ENCODE results near the gene RGS19. TPM values are rescaled to one million over a fixed set of nuclear protein-coding genes. Genes with fewer than 3 reads are reported as not detected.

The RGS19 gene
- total RNA-seq, 4 donors from 2014 or later, result 7.4 to 14.4 (median 11.0) TPM

DNA sequence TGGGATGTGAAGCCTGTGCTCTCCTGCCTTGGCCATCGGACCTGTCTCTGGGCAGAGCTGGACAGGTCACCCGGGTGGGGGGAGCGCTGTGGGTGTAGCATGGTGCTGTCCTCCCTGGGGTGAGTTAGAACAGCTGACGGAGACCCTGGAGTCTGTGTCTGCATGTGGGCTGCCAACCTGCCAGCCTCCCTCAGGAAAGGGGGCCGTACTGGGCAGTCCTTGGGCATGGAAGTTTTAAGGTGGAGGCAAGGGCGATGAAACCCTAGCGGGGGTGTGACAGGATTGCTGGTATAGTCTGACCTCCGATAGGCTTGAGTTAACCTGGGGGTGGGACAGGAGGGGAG, 32.3 kb downstream of the RGS19 start:
- intact Hi-C loops (cut with DNase I), result no loop called here
- Histone ChIP-seq H3K4me1 (peaks cover 19 to 72% (median 33%) of the 10 kb centered on the region in 3 donors), H3K27ac (peak overlapping the region in 3 of 4 donors; percentile 34 to 81 (median 39)), H3K36me3 (no peaks in the 10 kb centered on the region), H3K4me3 (peak overlapping the region; percentile 23 to 63 (median 42)), H3K27me3 (peaks cover 7 to 89% (median 15%) of the 10 kb centered on the region in 4 donors), H3K9me3 (no peaks in the 10 kb centered on the region)
- DNase-seq, result no peak
- WGBS, 2 donors, result 60 to 70% methylated on average over 8 of the region's 8 CpGs
- no peak for TF ChIP-seq POLR2A (IDR thresholded peaks at IDR 0.05)
- TF ChIP-seq, protein P1, sequence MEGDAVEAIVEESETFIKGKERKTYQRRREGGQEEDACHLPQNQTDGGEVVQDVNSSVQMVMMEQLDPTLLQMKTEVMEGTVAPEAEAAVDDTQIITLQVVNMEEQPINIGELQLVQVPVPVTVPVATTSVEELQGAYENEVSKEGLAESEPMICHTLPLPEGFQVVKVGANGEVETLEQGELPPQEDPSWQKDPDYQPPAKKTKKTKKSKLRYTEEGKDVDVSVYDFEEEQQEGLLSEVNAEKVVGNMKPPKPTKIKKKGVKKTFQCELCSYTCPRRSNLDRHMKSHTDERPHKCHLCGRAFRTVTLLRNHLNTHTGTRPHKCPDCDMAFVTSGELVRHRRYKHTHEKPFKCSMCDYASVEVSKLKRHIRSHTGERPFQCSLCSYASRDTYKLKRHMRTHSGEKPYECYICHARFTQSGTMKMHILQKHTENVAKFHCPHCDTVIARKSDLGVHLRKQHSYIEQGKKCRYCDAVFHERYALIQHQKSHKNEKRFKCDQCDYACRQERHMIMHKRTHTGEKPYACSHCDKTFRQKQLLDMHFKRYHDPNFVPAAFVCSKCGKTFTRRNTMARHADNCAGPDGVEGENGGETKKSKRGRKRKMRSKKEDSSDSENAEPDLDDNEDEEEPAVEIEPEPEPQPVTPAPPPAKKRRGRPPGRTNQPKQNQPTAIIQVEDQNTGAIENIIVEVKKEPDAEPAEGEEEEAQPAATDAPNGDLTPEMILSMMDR (IDR thresholded peaks at IDR 0.05), result no peak

DNA sequence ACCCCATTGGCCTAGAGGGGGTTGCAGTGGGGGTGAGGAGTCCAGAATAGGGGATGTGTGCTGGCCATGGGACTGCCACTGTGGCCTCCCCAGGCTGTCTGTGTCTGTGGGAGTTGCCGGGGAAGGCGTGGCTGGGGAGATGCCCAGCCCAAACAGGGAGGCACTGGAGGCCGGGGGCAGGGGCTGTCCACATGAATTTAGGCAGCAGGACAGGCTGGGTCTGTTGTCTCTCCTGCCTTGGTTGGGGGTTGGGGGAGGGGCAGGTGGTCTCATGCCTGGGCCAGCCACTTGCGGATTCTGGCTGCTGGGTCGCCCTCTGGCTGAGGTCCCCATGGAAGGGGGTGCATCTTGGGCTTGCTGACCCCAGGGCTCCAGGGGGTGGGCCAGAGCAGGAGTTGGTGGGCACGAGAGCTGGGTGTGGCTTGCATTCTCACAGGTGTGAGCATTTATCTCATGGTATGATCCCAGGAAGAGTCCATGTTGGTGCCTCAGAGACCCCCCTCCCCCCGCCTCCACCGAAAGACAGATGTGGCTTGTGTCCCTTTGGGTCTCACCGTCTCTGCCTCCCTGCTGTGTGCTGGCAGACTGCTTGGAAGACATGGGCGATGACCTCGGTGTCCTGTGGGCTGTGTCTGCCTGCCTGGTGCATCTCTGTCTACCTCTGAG, 33.8 kb downstream of the RGS19 start:
- peaks cover 35 to 76% (median 43%) of the 10 kb centered on the region in 3 donors for H3K4me1 ChIP-seq
- WGBS, 2 donors, result 38 to 57% methylated on average over 4 to 8 of the region's 11 CpGs

DNA sequence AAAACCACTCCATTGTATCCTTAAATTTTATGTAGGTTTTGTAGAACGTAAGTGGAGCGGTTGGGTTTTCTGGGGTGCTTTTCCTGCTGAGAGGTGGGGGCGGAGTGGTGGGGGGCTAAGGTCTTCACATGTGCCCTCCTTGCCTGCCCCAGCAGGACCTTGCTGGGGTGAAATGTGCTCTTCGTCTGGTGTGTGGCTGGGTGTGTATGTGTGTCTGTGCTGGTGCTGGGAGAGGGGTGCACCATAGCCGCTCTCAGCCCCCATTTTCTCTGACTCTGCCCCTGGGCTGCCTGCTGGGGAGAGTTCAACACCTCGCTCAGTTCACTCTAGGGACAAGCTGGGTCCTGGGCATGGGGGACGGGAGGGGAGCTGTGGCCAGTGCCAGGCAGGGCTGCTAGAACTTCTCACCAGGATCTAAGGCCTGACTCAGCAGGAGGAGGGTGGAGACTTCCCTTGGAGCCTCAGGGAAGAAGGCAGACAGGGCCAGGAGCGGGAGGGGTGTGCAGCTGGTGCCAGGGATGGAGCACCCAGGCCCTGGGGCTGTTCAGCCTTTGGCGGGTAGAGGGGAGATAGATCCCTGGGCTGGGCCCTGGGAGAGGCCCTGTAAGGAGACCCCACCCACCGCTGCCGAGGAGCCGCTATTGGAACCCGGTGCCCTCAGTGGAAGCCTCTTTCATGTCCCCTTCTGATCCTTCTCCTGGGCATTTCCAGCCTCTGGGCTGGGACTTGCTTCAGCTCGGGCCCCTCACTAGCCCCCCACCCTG, 34.7 kb downstream of the RGS19 start:
- no peak for DNase-seq
- H3K4me1 ChIP-seq, result peaks cover 40 to 76% (median 41%) of the 10 kb centered on the region in 3 donors
- peaks cover 0 to 89% (median 10%) of the 10 kb centered on the region in 4 donors for H3K27me3 ChIP-seq
- no peaks in the 10 kb centered on the region for H3K9me3 ChIP-seq
- WGBS, 2 donors, result 37 to 57% methylated on average over 4 to 10 of the region's 14 CpGs
- peak overlapping the region in 1 of 4 donors; percentile 63 for H3K4me3 ChIP-seq
- no peaks in the 10 kb centered on the region for H3K36me3 ChIP-seq
- intact Hi-C loops (cut with DNase I), result no loop called here
- peak overlapping the region in 3 of 4 donors; percentile 30 to 81 (median 72) for H3K27ac ChIP-seq
- TF ChIP-seq, protein P1 (IDR thresholded peaks at IDR 0.05), result no peak
- no peak for TF ChIP-seq POLR2A (IDR thresholded peaks at IDR 0.05)

More for the DNA sequence above, 33.8 kb downstream of the RGS19 start:
- no peaks in the 10 kb centered on the region for H3K9me3 ChIP-seq
- intact Hi-C loops (cut with DNase I), result no loop called here
- peak overlapping the region in 3 of 4 donors; percentile 30 to 81 (median 72) for H3K27ac ChIP-seq
- peaks cover 5 to 89% (median 13%) of the 10 kb centered on the region in 4 donors for H3K27me3 ChIP-seq
- no peaks in the 10 kb centered on the region for H3K36me3 ChIP-seq
- H3K4me3 ChIP-seq, result peak overlapping the region in 2 of 4 donors; percentile 44 to 63
- TF ChIP-seq, protein P1 (IDR thresholded peaks at IDR 0.05), result no peak
- peak in 1 of 4 donors; percentile 13 for TF ChIP-seq POLR2A (IDR thresholded peaks at IDR 0.05)
- DNase-seq, result no peak

DNA sequence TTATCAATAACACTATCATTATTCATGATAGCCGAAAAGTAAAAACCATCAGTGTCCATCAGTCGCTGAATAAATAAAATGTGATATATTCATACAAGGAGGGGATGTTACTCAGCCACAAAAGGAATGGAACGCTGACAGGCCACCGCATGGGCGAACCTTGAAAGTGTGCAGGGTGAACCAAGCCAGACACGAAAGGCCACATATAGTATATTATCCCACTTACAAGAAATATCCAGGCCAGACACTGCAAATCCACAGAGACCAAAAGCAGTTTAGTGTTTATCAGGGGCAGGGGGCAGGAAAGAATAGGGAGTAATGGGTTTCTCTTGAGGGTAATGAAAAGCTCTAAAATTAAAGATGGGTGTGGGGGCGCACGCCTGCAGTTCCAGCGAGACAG, 35.5 kb downstream of the RGS19 start:
- peaks cover 0 to 90% (median 10%) of the 10 kb centered on the region in 4 donors for H3K27me3 ChIP-seq
- no peak for TF ChIP-seq POLR2A (IDR thresholded peaks at IDR 0.05)
- TF ChIP-seq, protein P1 (IDR thresholded peaks at IDR 0.05), result no peak
- H3K36me3 ChIP-seq, result no peaks in the 10 kb centered on the region
- H3K4me1 ChIP-seq, result peaks cover 42 to 78% (median 46%) of the 10 kb centered on the region in 3 donors
- H3K27ac ChIP-seq, result peak overlapping the region in 1 of 4 donors; percentile 81
- intact Hi-C loops (cut with DNase I), result no loop called here
- no peaks in the 10 kb centered on the region for H3K9me3 ChIP-seq
- DNase-seq, result no peak
- no peak overlapping the region for H3K4me3 ChIP-seq
- 82 to 84% methylated on average over 9 of the region's 9 CpGs for WGBS, 2 donors

Measured in esophagus squamous epithelium (tissue), 5 donors.